Caco-2 (cell line): ENCODE measurements around the gene LMF1. TPM values are rescaled to one million over a fixed set of nuclear protein-coding genes. Genes with fewer than 3 reads are reported as not detected.

Source experiments
- BruUV-seq: library from RNA; stranded (reverse); fragments of 400-500 nt; replicated peaks from 2 replicates; lab custom pipeline; 2021; lab: Mats Ljungman, UMichigan
- CTCF ChIA-PET: fragments of 300-600 bp; sonication (Branson Sonifier 250); formaldehyde crosslinking; loops from one replicate; lab custom pipeline; 2022; ENCODE audit warnings: antibody characterized with exemption; lab: Charles Lee
- POLR2A ChIA-PET: fragments of 300-600 bp; sonication (Branson Sonifier 250); formaldehyde crosslinking; loops from one replicate; lab custom pipeline; 2022; ENCODE audit warnings: antibody characterized with exemption; lab: Charles Lee
- DNase-seq, 2 experiments: peaks; one replicate each; pipeline versions ENCODE4 v3.0.0 to v3.0.0-alpha.2; 2020 to 2022
- H3K27me3 ChIP-seq: replicated peaks from 2 replicates; pipeline ENCODE4 v1.6.0; 2011; ENCODE audit warnings: low read length; ENCODE audit not compliant: control insufficient read depth, insufficient read depth
- H3K36me3 ChIP-seq: 2 replicates; pipeline ENCODE4 v1.5.1; 2011; ENCODE audit warnings: low read length; ENCODE audit not compliant: control insufficient read depth, insufficient read depth
- H3K4me1 ChIP-seq: fragments of 250-450 bp; sonication (Bioruptor Pico); 2 replicates; pipeline ENCODE4 v1.5.1; 2020; ENCODE audit warnings: mild to moderate bottlenecking
- H3K4me3 ChIP-seq: 2 replicates; pipeline ENCODE4 v1.5.1; 2011; ENCODE audit warnings: low read depth, mild to moderate bottlenecking, control low read depth, low read length
- H3K9me3 ChIP-seq: fragments of 250-450 bp; sonication (Bioruptor Pico); 2 replicates; pipeline ENCODE4 v1.5.1; 2020; ENCODE audit warnings: mild to moderate bottlenecking, moderate library complexity
- H3K27ac Mint-ChIP-seq: one replicate; pipeline ENCODE4 v1.8.0; 2022; ENCODE audit warnings: mixed read lengths; ENCODE audit not compliant: unreplicated experiment
- H3K27me3 Mint-ChIP-seq: one replicate; pipeline ENCODE4 v1.8.0; 2022; ENCODE audit warnings: mixed read lengths; ENCODE audit not compliant: insufficient read depth, unreplicated experiment
- H3K36me3 Mint-ChIP-seq: one replicate; pipeline ENCODE4 v1.8.0; 2022; ENCODE audit warnings: mild to moderate bottlenecking, mixed read lengths; ENCODE audit not compliant: insufficient read depth, unreplicated experiment
- H3K4me1 Mint-ChIP-seq: one replicate; pipeline ENCODE4 v1.8.0; 2022; ENCODE audit warnings: low read depth, mixed read lengths; ENCODE audit not compliant: unreplicated experiment
- H3K4me3 Mint-ChIP-seq: one replicate; pipeline ENCODE4 v1.8.0; 2022; ENCODE audit warnings: mild to moderate bottlenecking, moderate library complexity, mixed read lengths; ENCODE audit not compliant: unreplicated experiment
- H3K9me3 Mint-ChIP-seq: one replicate; pipeline ENCODE4 v1.8.0; 2022; ENCODE audit warnings: mixed read lengths; ENCODE audit not compliant: unreplicated experiment
- CTCF ChIP-seq, 2 experiments: fragments of 200-600 bp in 1 of 2; IDR thresholded peaks; 1 replicate in 1 of 2; 2 replicates in 1 of 2; pipeline versions ENCODE4 v1.5.1 to v1.8.0; 2011 to 2022; ENCODE audit warnings: antibody characterized with exemption in 1 of 2, control low read depth in 1 of 2, inconsistent platforms in 1 of 2, low read depth in 1 of 2, low read length in 1 of 2, mild to moderate bottlenecking in 1 of 2, moderate library complexity in 1 of 2; ENCODE audit not compliant: insufficient read depth in 1 of 2, severe bottlenecking in 1 of 2, unreplicated experiment in 1 of 2
- intact Hi-C: fragments of 100-400 bp; cut with micrococcal nuclease; formaldehyde crosslinking; loops from one replicate; pipeline ENCODE4 v1.10.0; 2022; ENCODE audit not compliant: unreplicated experiment
- total RNA-seq: library from RNA; stranded (reverse); gene quantifications from 2 replicates; pipeline ENCODE4 v1.2.3, GENCODE V29; 2022

Gene LMF1
- total RNA-seq, 1 experiment from 2014 or later = 12.3 TPM

GRCh38 chr16:803754-804080 is 167.1 kb downstream of the LMF1 start:
- no peaks in the 10 kb centered on the region for H3K27me3 ChIP-seq

More at GRCh38 chr16:803754-804080, 167.1 kb downstream of the LMF1 start:
- H3K27me3 Mint-ChIP-seq = no peaks in the 10 kb centered on the region
- H3K4me1 Mint-ChIP-seq = no peaks in the 10 kb centered on the region
- ChIA-PET CTCF (interaction anchor here (1.0 kb wide), 1 partner anchor 91 kb away, joined by 10 read pairs; no protein-coding TSS in a partner anchor), POLR2A (interaction anchor here (2.1 kb wide), 1 partner anchor 15 kb away, joined by 8 read pairs; the partner anchor contains the start of genes CHTF18 and RPUSD1)
- peaks cover 9% of the 10 kb centered on the region for H3K4me1 ChIP-seq
- no peak overlapping the region for H3K27ac Mint-ChIP-seq
- H3K9me3 Mint-ChIP-seq = no peaks in the 10 kb centered on the region
- H3K36me3 ChIP-seq = no peaks in the 10 kb centered on the region
- no peak overlapping the region for H3K4me3 ChIP-seq
- peaks cover 22% of the 10 kb centered on the region for H3K36me3 Mint-ChIP-seq
- no peak overlapping the region for H3K4me3 Mint-ChIP-seq
- no peak for DNase-seq
- intact Hi-C loops = no loop called here
- no peaks in the 10 kb centered on the region for H3K9me3 ChIP-seq
- TF ChIP-seq CTCF (IDR thresholded peaks at IDR 0.05; ENCODE audit: insufficient read depth in 1 of 2, low read depth in 1 of 2, low read length in 1 of 2, severe bottlenecking in 1 of 2, unreplicated experiment in 1 of 2) = no peak
- no TSS peak for BruUV-seq

Other genes starting within 250 kb of the LMF1 start
- 39.7 and 42.6 TPM in 2 replicates for gene ANTKMT, start 249.8 kb downstream of the LMF1 start, total RNA-seq
- 3.5 and 4.6 TPM in 2 replicates for gene CCDC78, start 244.5 kb downstream of the LMF1 start, total RNA-seq
- gene HAGHL, start 243.9 kb downstream of the LMF1 start, total RNA-seq = 6.8 and 9.7 TPM in 2 replicates
- gene CIAO3, start 230.0 kb downstream of the LMF1 start, total RNA-seq = 42.9 and 44.5 TPM in 2 replicates
- gene MSLN, start 210.2 kb downstream of the LMF1 start, total RNA-seq = 0.36 and 0.39 TPM in 2 replicates
- gene RPUSD1, start 182.6 kb downstream of the LMF1 start, total RNA-seq = 42.2 and 44.0 TPM in 2 replicates
- gene CHTF18, start 182.4 kb downstream of the LMF1 start, total RNA-seq = 97.6 and 102 TPM in 2 replicates
- gene GNG13, start 170.2 kb downstream of the LMF1 start, total RNA-seq = not detected in 2 replicates
- 0.86 and 1.2 TPM in 2 replicates for gene SOX8, start 10.8 kb upstream of the LMF1 start, total RNA-seq
- gene SSTR5, start 101.8 kb upstream of the LMF1 start, total RNA-seq = 0.23 and 0.30 TPM in 2 replicates
- gene C1QTNF8, start 125.3 kb upstream of the LMF1 start, total RNA-seq = not detected in 2 replicates
- 5.1 and 6.5 TPM in 2 replicates for gene CACNA1H, start 182.1 kb upstream of the LMF1 start, total RNA-seq